OCI-LY7 (cell line): ENCODE results near the gene SIPA1L3. TPM values are rescaled to one million over a fixed set of nuclear protein-coding genes. Genes with fewer than 3 reads are reported as not detected.

Experiments
- BruUV-seq: library from RNA; stranded (reverse); fragments of 400-500 nt; replicated peaks from 2 replicates; lab custom pipeline; 2021; lab: Mats Ljungman, UMichigan
- CTCF ChIA-PET: fragments of 300-600 bp; sonication (Branson Sonifier 250); formaldehyde crosslinking; loops from one replicate; lab custom pipeline; 2022; ENCODE audit warnings: antibody characterized with exemption; ENCODE audit not compliant: unreplicated experiment; lab: Charles Lee
- POLR2A ChIA-PET: fragments of 300-600 bp; sonication (Branson Sonifier 250); formaldehyde crosslinking; loops from one replicate; lab custom pipeline; 2022; ENCODE audit warnings: antibody characterized with exemption; lab: Charles Lee
- DNase-seq: peaks from one replicate; pipeline ENCODE4 v3.0.0-alpha.2; 2015; ENCODE audit warnings: low spot score
- H2AFZ ChIP-seq: fragments of 200-600 bp; sonication (generic), shearing (Covaris generic); 2 replicates; pipeline ENCODE4 v1.6.1; 2014; ENCODE audit warnings: mild to moderate bottlenecking, antibody characterized with exemption, low read length, moderate library complexity
- H3K27ac ChIP-seq: fragments of 200-600 bp; sonication (generic); 2 replicates; pipeline ENCODE4 v1.5.1; 2014; ENCODE audit warnings: mixed run types, low read depth, mild to moderate bottlenecking, moderate library complexity, low read length, inconsistent platforms; ENCODE audit not compliant: poor library complexity, severe bottlenecking
- H3K36me3 ChIP-seq: fragments of 200-600 bp; sonication (generic); 2 replicates; pipeline ENCODE4 v1.6.1; 2014; ENCODE audit warnings: mild to moderate bottlenecking, antibody characterized with exemption, low read length, moderate library complexity, mixed read lengths; ENCODE audit not compliant: insufficient read depth
- H3K4me1 ChIP-seq: fragments of 200-600 bp; sonication (generic); 2 replicates; pipeline ENCODE4 v1.5.1; 2014; ENCODE audit warnings: mild to moderate bottlenecking, low read length; ENCODE audit not compliant: insufficient read depth, poor library complexity, severe bottlenecking
- H3K4me2 ChIP-seq: fragments of 200-600 bp; sonication (generic); 2 replicates; pipeline ENCODE4 v1.6.1; 2014; ENCODE audit warnings: mild to moderate bottlenecking, low read length
- H3K4me3 ChIP-seq: fragments of 200-600 bp; sonication (generic); 2 replicates; pipeline ENCODE4 v1.5.1; 2014; ENCODE audit warnings: mild to moderate bottlenecking, low read depth, low read length; ENCODE audit not compliant: poor library complexity, severe bottlenecking
- H3K79me2 ChIP-seq: fragments of 200-600 bp; sonication (generic); 2 replicates; pipeline ENCODE4 v1.6.1; 2016; ENCODE audit warnings: low read depth, mild to moderate bottlenecking, low read length, moderate library complexity, mixed read lengths; ENCODE audit not compliant: insufficient read depth
- H3K9me2 ChIP-seq: fragments of 200-600 bp; sonication (generic); 2 replicates; pipeline ENCODE4 v1.6.1; 2016; ENCODE audit warnings: mild to moderate bottlenecking, low read length, mixed read lengths; ENCODE audit not compliant: insufficient read depth
- H3K9me3 ChIP-seq: fragments of 200-600 bp; sonication (generic); 2 replicates; pipeline ENCODE4 v1.6.1; 2014; ENCODE audit warnings: mild to moderate bottlenecking, mixed run types, low read length, mixed read lengths
- H4K20me1 ChIP-seq: fragments of 200-600 bp; sonication (generic); 2 replicates; pipeline ENCODE4 v1.6.1; 2014; ENCODE audit warnings: mild to moderate bottlenecking, antibody characterized with exemption, low read length, moderate library complexity, mixed read lengths; ENCODE audit not compliant: insufficient read depth
- EZH2phosphoT487 ChIP-seq: fragments of 200-600 bp; sonication (generic); IDR thresholded peaks from 2 replicates; pipeline ENCODE4 v1.6.1; 2018; ENCODE audit warnings: low read depth, borderline replicate concordance, mild to moderate bottlenecking, mixed run types, antibody characterized with exemption, low read length, moderate library complexity, mixed read lengths
- intact Hi-C: fragments of 100-400 bp; cut with micrococcal nuclease; formaldehyde crosslinking; loops from one replicate; pipeline ENCODE4 v1.10.0; 2022; ENCODE audit not compliant: unreplicated experiment
- total RNA-seq, 2 experiments: library from RNA; depleted of rRNA in 1 of 2; stranded (reverse); fragments of >200 nt in 1 of 2; shearing (Covaris generic) in 1 of 2; gene quantifications; 2 replicates each; pipeline ENCODE4 v1.2.3, GENCODE V29; 2014 to 2022
- TF ChIP-seq, protein P1 (sequence below): fragments of 200-600 bp; sonication (generic); conservative IDR thresholded peaks from 2 replicates; pipeline ENCODE4 v1.5.1; 2014; ENCODE audit warnings: mild to moderate bottlenecking, antibody characterized with exemption, low read length, moderate library complexity, mixed read lengths

SIPA1L3 gene
- total RNA-seq, 2 experiments from 2014 or later, result 21.2 to 84.4 TPM

- peak; percentile 43 for DNase-seq
- ChIA-PET CTCF (interaction anchor here (0.6 to 2.9 kb wide), 10 partner anchors 9 to 1288 kb away, joined by 3 to 10 read pairs (median 4); no protein-coding TSS in a partner anchor), POLR2A (interaction anchor here (0.6 to 4.0 kb wide), 21 partner anchors 9 to 399 kb away, joined by 3 to 25 read pairs (median 5); partner anchors contain the start of genes FAM98C, SIPA1L3 and WDR87)
- Histone ChIP-seq H3K4me2 (peak overlapping the region; percentile 81), H3K9me3 (no peaks in the 10 kb centered on the region), H3K4me1 (peaks cover 49% of the 10 kb centered on the region), H3K36me3 (no peaks in the 10 kb centered on the region), H4K20me1 (no peaks in the 10 kb centered on the region), H3K27ac (peak overlapping the region; percentile 72), H2AFZ (peak overlapping the region; percentile 51; the same call in 1 of the 2 replicates), H3K4me3 (peak overlapping the region; percentile 67), H3K79me2 (peaks cover 25% of the 10 kb centered on the region; the same call in 1 of the 2 replicates), H3K9me2 (no peaks in the 10 kb centered on the region)
- intact Hi-C loops, result loop anchor here (1.0 kb wide), 1 partner anchor 43 kb away; no protein-coding TSS in a partner anchor
- BruUV-seq, result no TSS peak
- TF ChIP-seq, protein P1, sequence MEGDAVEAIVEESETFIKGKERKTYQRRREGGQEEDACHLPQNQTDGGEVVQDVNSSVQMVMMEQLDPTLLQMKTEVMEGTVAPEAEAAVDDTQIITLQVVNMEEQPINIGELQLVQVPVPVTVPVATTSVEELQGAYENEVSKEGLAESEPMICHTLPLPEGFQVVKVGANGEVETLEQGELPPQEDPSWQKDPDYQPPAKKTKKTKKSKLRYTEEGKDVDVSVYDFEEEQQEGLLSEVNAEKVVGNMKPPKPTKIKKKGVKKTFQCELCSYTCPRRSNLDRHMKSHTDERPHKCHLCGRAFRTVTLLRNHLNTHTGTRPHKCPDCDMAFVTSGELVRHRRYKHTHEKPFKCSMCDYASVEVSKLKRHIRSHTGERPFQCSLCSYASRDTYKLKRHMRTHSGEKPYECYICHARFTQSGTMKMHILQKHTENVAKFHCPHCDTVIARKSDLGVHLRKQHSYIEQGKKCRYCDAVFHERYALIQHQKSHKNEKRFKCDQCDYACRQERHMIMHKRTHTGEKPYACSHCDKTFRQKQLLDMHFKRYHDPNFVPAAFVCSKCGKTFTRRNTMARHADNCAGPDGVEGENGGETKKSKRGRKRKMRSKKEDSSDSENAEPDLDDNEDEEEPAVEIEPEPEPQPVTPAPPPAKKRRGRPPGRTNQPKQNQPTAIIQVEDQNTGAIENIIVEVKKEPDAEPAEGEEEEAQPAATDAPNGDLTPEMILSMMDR, result no peak
- no peak for TF ChIP-seq EZH2phosphoT487
Measured at GRCh38 chr19:38003438-38004185, 96.6 kb downstream of the SIPA1L3 start.

DNA sequence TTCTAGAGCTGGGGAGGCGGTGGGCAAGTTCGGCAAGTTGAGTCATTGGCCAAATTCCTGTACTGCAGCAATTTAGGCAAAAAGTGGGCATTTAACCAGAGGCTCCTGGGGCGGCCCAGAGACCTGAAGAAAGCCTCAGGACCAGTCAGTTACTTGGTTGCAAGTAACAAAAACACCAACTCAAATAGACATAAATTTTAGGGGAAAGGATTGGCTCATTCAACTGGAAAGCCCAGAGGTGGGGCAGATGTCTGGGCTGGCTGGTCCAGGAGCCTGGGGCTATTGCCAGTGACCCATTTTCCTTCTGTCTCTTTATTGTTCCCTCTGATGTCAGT is 97.1 kb downstream of the SIPA1L3 start:
- POLR2A ChIA-PET, result interaction anchor here (0.6 to 4.0 kb wide), 24 partner anchors 10 to 399 kb away, joined by 3 to 25 read pairs (median 5); partner anchors contain the start of genes FAM98C, SIPA1L3 and WDR87
- H3K9me2 ChIP-seq, result no peaks in the 10 kb centered on the region
- TF ChIP-seq EZH2phosphoT487, result no peak
- TF ChIP-seq, protein P1, result no peak
- TSS peak; percentile 100 for BruUV-seq
- H3K4me2 ChIP-seq, result peak overlapping the region; percentile 81
- intact Hi-C loops, result loop anchor here (1.0 kb wide), 1 partner anchor 42 kb away; no protein-coding TSS in a partner anchor
- no peaks in the 10 kb centered on the region for H3K9me3 ChIP-seq
- no peaks in the 10 kb centered on the region for H4K20me1 ChIP-seq
- peak overlapping the region; percentile 72 for H3K27ac ChIP-seq
- H3K4me1 ChIP-seq, result peaks cover 51% of the 10 kb centered on the region
- peak overlapping the region; percentile 67 for H3K4me3 ChIP-seq
- H3K36me3 ChIP-seq, result no peaks in the 10 kb centered on the region
- no peak for DNase-seq
- CTCF ChIA-PET, result interaction anchor here (0.6 to 2.9 kb wide), 11 partner anchors 10 to 1287 kb away, joined by 3 to 10 read pairs (median 4); no protein-coding TSS in a partner anchor
- peak overlapping the region; percentile 51; the same call in 1 of the 2 replicates for H2AFZ ChIP-seq
- peaks cover 25% of the 10 kb centered on the region; the same call in 1 of the 2 replicates for H3K79me2 ChIP-seq
